ENCODE results near the gene CRYBG1.

DNA sequence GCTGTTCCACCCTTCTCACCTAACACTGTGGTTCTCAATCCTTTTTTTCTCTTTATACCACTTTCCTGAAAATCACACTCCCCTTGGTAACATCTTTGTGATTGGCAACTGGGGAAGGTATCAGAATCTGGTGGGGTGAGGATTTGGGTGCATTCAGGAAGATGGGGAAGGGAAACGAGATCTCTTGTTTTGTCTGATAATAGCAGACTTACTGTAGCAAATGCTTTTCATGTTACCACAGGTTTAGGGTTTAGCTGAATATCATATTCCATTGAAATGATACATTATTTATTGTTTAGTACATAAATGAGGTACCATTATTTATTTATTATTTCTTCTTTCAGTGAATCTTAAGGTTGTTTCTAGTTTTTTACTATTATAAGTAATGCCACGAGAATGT lies 168.0 kb downstream of the CRYBG1 start:
- no peak for TF ChIP-seq CTCF (IDR thresholded peaks at IDR 0.05; ENCODE audit: poor library complexity, severe bottlenecking)
- TF ChIP-seq, protein P1, sequence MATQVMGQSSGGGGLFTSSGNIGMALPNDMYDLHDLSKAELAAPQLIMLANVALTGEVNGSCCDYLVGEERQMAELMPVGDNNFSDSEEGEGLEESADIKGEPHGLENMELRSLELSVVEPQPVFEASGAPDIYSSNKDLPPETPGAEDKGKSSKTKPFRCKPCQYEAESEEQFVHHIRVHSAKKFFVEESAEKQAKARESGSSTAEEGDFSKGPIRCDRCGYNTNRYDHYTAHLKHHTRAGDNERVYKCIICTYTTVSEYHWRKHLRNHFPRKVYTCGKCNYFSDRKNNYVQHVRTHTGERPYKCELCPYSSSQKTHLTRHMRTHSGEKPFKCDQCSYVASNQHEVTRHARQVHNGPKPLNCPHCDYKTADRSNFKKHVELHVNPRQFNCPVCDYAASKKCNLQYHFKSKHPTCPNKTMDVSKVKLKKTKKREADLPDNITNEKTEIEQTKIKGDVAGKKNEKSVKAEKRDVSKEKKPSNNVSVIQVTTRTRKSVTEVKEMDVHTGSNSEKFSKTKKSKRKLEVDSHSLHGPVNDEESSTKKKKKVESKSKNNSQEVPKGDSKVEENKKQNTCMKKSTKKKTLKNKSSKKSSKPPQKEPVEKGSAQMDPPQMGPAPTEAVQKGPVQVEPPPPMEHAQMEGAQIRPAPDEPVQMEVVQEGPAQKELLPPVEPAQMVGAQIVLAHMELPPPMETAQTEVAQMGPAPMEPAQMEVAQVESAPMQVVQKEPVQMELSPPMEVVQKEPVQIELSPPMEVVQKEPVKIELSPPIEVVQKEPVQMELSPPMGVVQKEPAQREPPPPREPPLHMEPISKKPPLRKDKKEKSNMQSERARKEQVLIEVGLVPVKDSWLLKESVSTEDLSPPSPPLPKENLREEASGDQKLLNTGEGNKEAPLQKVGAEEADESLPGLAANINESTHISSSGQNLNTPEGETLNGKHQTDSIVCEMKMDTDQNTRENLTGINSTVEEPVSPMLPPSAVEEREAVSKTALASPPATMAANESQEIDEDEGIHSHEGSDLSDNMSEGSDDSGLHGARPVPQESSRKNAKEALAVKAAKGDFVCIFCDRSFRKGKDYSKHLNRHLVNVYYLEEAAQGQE (IDR thresholded peaks at IDR 0.05; ENCODE audit: borderline replicate concordance): no peak
- TF ChIP-seq RAD21 (conservative IDR thresholded peaks at IDR 0.05): no peak
- no peak for TF ChIP-seq POLR2AphosphoS5 (IDR thresholded peaks at IDR 0.05)
